Stimulated activated CD8-positive, alpha-beta memory T cell treated with anti-CD3 and anti-CD28 coated beads, Interleukin-4, amount 100 ng/mL, for 24 hours (primary cell): Measurements from ENCODE around the gene RIPK4.

Experiments used
- DNase-seq: peaks from one replicate; pipeline ENCODE4 v3.0.0-alpha.2; 2020; ENCODE audit warnings: low read depth

Gene RIPK4

GRCh38 chr21:41766883-41767605 lies at the start of gene RIPK4:
Gene RIPK4, minus strand, starts transcription at chr21:41767052. Its CDS starts 11 bp downstream, at chr21:41767041.
- DNase-seq: peak; percentile 41

- DNase-seq: no peak
Measured at GRCh38 chr21:41815652-41816582, 49.1 kb upstream of the RIPK4 start.

GRCh38 chr21:41813226-41813625 lies 46.4 kb upstream of the RIPK4 start:
- DNase-seq: no peak

- no peak for DNase-seq
Measured at GRCh38 chr21:41812679-41813078, 45.8 kb upstream of the RIPK4 start.

GRCh38 chr21:41810597-41810932 lies 43.7 kb upstream of the RIPK4 start:
- DNase-seq: no peak

- no peak for DNase-seq
Measured at GRCh38 chr21:41809891-41810596, 43.2 kb upstream of the RIPK4 start.

GRCh38 chr21:41808846-41809245 lies 42.0 kb upstream of the RIPK4 start:
- no peak for DNase-seq

- no peak for DNase-seq
Measured at GRCh38 chr21:41808094-41808493, 41.2 kb upstream of the RIPK4 start.

- no peak for DNase-seq
Measured at GRCh38 chr21:41806773-41807172, 39.9 kb upstream of the RIPK4 start.

- no peak for DNase-seq
Measured at GRCh38 chr21:41805643-41806042, 38.8 kb upstream of the RIPK4 start.

GRCh38 chr21:41805038-41805437 lies 38.2 kb upstream of the RIPK4 start:
- no peak for DNase-seq

GRCh38 chr21:41804381-41804780 lies 37.5 kb upstream of the RIPK4 start:
- DNase-seq: no peak

GRCh38 chr21:41803316-41803715 lies 36.5 kb upstream of the RIPK4 start:
- DNase-seq: no peak

- DNase-seq: no peak
Measured at GRCh38 chr21:41802684-41803083, 35.8 kb upstream of the RIPK4 start.

- DNase-seq: no peak
Measured at GRCh38 chr21:41802198-41802584, 35.3 kb upstream of the RIPK4 start.

GRCh38 chr21:41801321-41802197 lies 34.7 kb upstream of the RIPK4 start:
- DNase-seq: no peak

- DNase-seq: no peak
Measured at GRCh38 chr21:41800425-41801320, 33.8 kb upstream of the RIPK4 start.

- no peak for DNase-seq
Measured at GRCh38 chr21:41799763-41800162, 32.9 kb upstream of the RIPK4 start.

GRCh38 chr21:41798326-41798725 lies 31.5 kb upstream of the RIPK4 start:
- DNase-seq: no peak

- no peak for DNase-seq
Measured at GRCh38 chr21:41796476-41797080, 29.7 kb upstream of the RIPK4 start.
